IPS-NIHi7 (cell line): ENCODE measurements around the gene CDON.
A peak's percentile ranks its signal among the peaks of the same experiment; 100 is the strongest.

ENCODE experiments used
- DNase-seq: peaks from one replicate; pipeline ENCODE4 v3.0.0; 2012; ENCODE audit warnings: mixed read lengths; ENCODE audit errors: extremely low spot score

CDON gene

GRCh38 chr11:126082251-126083109 lies 19.8 kb upstream of the CDON start:
- peak; percentile 52 for DNase-seq

DNA sequence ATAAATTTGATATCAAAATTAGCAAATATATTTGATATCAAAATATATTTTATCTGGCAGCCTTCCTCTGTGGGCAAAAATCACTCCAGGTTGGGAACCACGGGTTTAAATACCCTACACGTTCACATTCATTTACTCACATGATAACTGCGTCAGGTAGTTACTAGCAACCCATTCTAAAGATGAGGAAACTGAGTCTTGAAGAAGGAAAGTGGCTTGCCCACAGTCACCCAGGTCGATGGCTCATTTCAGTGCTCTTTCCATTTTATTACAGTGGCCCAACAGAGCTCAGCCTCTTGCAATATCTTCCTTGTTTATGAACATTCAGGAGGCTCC lies 19.2 kb upstream of the CDON start:
- DNase-seq, result no peak

GRCh38 chr11:126080161-126080941 lies 17.7 kb upstream of the CDON start:
- DNase-seq, result peak; percentile 56

GRCh38 chr11:126079621-126080124 lies 17.0 kb upstream of the CDON start:
- peak; percentile 80 for DNase-seq

DNA sequence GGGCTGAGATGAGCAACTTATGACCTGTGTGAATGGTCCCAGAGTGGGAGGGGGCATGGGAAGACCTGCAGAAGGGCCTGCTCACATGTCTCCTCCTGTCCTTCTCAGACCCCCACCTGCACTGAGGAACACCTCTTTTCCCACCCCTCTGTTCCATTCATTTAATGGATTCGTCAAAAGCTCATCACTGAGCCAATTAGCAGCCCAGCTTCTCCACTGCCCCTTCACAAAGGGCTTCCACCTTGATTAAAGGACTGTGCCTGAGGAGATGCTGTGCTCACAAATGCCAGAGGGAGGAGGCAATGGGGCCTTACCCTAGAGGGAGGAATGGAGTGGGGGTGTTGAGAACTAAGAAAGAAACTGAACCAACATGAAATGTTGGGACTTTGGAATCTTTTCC lies 14.0 kb upstream of the CDON start:
- no peak for DNase-seq

- DNase-seq, result no peak
These were observed 10.3 kb upstream of the CDON start for GRCh38 chr11:126072801-126073594.

DNA sequence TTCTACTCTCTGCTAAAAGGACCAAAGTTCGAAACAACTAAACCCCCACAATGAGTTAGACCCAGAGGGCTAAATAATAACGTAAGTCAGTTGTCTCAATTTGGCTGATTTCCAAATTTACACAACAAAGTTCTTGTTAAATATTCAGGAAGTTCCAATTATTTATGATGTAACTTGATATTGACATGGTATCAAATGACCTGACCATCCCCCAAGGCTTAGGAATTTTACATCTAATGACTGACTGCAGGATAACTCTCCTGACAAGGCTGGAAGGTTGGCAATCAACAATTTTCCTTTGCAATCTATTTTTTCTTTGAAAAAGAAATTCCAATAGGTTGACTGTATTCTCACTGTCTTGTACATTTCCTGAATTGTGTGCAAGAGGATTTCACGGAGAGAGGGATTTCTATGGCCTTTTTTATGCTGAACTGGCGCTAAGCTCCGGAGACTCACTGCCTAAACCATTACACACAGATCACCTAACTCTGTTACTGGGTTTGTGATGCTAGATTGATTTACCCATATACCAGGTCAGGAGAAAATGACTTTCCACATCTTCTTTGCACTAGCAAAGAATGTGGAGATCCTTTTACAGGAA lies 9.6 kb upstream of the CDON start:
- DNase-seq, result no peak

GRCh38 chr11:126063507-126063852 lies 814 bp upstream of the CDON start:
- no peak for DNase-seq

DNA sequence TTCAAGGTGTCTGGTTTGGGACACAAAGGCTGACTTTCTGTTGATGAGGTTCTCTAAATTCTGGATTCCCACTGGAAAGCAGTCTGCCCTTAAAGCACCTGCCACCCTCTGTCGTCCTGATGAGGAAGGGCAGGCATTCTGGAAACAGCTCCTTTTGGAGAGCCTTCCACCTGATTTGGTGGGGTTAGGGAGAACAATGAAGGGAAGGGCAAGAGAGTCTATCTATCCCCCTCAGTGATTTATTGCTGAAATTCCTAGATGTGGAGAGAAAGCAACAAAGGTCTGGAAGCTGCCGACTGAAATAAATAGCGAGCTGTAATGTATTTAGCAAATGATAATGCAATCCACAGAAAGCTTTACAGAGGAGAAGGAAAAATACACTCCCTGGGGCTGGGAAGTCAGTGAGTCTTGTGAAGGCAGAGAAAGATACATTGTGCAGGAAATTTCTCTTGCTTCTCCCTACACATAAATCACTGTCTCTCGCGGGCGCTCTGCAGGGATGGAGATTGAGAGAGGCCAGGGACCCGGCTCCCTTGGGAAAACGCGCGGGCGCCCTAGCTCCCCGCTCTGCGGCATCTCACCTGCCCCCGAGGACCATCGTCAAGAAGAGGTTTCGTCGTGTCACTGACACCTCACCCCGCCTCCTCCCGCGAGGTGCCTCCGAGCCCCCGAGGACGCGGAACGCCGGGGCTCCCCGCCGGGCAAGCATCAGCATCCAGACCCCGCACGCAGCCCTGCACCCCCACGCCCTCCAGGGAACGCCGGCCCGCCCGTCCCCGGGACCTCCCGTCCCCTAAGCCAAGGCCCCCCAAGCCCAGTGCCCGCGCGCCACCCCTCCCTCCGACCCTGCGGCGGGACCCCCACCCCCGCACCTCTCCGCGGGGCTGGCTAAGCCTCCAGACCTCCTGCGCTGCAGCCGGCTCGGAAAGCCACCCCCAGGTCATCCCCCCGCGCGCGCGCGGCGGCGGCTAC lies 673 bp downstream of the CDON start:
- DNase-seq, result peak; percentile 75

DNA sequence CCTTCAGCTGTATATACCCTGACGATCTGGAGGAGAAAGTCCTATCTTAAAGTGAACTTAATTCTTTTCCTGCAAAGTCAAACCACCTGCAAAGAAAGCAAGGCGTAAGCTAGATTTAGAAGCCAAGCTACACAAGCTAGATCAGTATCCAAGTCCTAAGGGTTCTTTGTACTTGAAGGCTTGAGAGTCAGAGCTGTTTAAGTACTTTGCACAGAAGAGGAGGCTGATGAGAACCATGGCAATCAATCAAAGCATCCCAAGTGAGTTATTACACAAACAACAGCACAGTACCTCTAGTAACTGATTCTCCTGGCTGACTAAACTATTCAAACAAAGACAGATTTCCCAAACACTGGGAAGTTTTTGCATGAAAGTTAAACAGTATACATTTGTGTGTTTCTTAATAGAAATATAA lies 1.9 kb downstream of the CDON start:
- no peak for DNase-seq

DNA sequence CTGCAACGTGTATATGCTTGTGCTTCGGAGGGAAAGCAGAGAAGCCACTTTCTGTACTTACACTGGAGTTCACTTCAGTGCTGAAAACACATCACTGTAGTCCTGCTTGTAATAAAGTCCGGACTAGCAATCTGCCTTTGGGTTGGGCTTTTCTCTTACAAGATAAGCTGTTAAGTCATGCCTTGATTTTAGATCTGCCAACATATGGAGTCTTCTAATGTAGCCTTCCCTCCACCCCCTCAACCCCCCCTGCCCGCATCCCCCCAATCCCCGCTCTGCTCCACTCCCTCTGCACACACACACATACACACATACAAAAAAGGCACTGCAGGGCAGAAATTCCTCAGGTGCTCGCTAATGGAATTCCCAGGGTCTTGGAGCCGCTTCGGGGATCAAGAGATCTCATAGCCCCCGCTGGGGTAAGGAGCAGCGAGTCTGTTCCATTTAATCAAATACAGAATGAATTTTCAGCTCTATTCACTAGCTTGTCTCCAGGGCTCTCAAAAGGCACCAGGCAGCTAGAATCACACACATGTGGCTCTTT lies 3.4 kb downstream of the CDON start:
- no peak for DNase-seq

- no peak for DNase-seq
These were observed 4.4 kb downstream of the CDON start for GRCh38 chr11:126058105-126058874.

DNA sequence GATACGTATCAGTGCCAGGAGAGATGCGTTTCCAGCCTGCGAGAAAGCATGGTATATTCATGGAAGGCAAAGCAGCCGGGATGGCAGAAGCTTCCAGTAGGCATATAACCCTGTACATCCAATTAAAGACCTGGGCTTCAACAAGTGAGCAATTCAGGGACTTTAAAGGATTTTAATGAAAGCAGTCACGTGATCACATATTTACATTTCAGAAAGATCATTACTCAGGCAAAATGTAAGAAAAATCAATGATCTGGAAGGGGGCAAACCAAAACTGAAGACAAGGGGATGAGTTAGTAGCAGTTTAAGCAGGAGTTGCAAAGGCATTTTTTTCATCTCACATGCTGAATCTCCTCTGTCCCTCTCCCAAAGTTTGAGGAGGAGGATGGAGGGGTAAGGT lies 7.8 kb downstream of the CDON start:
- DNase-seq, result no peak

DNA sequence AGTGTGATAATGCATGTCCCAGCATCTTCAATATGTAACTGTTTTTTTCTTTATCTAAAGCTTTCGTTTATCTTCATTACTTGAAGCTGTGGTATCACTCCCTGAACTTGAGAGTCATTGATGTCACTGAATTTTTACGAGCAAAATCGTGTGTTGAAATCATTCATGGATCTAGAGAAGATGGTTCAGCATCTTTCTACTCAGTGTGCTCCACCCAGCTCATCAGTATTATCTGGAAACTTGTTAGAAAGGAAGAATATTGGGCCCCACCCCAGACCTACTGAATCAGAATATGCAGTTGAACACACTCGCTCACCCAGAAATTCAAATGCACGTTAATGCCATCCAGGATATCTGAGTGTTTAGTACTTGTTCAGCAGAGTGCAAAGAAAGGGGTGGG lies 8.3 kb downstream of the CDON start:
- DNase-seq, result no peak

- DNase-seq, result no peak
These were observed 9.0 kb downstream of the CDON start for GRCh38 chr11:126053415-126054286.

GRCh38 chr11:126051117-126051516 lies 11.5 kb downstream of the CDON start:
- DNase-seq, result no peak

GRCh38 chr11:126049159-126049558 lies 13.5 kb downstream of the CDON start:
- DNase-seq, result no peak

DNA sequence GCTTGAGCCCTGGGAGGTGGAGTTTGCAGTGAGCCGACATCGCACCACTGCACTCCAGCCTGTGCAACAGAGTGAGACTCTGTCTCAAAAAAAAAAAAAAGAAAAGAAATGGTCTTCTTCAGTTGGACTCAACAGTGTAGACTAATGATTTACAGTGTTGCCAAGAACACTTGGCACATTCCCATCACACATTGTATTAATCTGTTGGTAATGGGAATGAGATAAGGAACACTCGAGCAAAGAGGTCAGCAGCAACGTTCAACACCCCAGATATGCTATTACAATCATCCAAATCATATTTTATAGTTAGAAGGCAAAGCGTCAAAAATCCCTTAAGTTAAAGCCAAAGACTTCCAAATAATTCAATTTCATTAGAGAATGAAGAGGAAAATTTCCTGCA lies 14.5 kb downstream of the CDON start:
- no peak for DNase-seq
